Cerebellar nuclear complex (tissue), 1 donor: ENCODE results near the gene R3HDM4.
"Not testable (repeated sequence)": the region's sequence is repeated elsewhere in the genome, so short reads cannot be mapped to it uniquely, and the experiment has no call there.

Source experiments
- DNase-seq, 2 experiments: peaks; one replicate each; lab custom pipeline; 2025; lab: John Stamatoyannopoulos, UW

R3HDM4 gene

DNA sequence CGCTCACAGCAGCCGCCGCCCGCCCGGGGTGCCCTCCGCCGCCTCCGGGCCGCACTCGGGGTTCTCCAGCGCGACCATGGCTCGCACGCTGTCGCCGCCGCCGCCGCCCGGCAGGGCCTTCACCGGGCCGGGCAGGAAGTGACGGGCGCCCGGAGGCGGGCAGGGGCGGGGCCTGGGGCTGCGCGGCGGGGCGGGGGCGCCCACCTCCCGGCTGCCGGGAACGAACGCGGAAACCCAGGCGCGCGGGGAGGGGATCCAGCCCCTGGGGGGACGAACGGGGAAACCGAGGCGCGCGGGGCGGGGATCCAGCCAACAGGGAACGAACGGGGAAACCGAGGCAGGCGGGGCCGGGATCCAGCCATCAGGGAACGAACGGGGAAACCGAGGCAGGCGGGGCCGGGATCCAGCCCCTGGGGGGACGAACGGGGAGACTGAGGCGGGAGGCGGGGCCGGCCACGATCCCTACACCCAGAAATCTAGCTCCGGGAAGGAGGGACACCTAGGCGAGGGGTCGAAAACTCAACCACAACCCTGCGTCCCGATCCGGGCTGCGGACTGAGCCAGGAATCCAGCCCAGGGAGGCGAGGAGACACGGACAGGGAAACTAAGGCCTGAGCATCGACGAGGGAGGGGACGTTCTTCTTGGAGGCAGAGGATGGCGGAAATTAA, at the start of gene R3HDM4:
R3HDM4 (minus strand) TSS at position 140 of the 669 bp plus-strand sequence; CDS start at position 78, 62 bp downstream.
- no peak for DNase-seq

DNA sequence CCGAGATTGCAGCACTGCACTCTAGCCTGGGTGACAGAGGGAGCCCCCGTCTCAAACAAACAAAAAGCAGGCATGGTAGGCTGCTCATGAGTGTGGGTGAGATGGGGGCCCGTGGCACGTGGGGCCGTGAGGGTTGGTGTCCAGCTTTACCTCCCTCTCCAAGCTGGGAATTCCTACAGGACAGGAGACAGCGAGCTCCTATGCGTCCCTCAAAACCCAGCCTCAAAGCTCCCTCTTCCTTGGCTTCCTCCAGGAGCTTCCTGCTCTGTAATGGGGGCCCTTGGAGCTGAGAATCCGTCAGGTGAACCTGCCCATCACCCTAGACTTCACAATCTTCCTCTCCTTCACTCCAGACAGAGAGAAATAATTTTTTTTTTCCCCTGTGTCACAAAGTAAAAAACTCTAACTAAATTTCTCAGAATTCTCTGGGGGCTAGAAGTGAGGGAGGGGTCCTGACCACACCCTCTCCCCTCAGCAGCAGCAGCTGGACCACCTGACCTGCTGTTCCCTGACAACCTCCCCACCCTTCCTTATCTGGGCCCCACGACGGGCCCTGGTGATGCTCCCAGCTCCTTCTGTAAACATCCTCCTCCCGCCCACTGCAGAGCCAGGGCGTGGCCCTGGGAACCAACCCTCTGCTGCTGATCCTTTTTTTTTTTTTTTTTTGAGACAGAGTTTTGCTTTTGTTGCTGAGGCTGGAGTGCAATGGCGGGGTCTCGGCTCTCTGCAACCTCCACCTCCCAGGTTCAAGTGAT, 49.0 kb upstream of the R3HDM4 start:
- no peak for DNase-seq

DNA sequence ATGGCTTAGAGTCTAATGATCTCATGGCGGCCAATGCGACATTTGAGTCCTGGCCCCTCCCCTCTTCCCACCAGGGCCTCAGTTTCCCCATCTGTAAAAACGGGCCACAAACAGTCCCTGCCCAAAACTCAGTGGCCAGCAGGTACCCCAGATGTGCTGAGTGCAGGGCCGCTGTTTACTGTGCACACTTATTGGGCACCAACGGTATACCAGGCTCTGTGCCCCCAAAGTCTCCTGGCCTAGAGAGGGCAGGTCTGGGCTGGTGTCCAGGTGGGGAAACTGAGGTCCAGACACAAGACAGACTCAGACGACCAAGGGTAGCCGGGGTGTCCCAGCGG, 47.6 kb upstream of the R3HDM4 start:
- DNase-seq, result no peak

DNA sequence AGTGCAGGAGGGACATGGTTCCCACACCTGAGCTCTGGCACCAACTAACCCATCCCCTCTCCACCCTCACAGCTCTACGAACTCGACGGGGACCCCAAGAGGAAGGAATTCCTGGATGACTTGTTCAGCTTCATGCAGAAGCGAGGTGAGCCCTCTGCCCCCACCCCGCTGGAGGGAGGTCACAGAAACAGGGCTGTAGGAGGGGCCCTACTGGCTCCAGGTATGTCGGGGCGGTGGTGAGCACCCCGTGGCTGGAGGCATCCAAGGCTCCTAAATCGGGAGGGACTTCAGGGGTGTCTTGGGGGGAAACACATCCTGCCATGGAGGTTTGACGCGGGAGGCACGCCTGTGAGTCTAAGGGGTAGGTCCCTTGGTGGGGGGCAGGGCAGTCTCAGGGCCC, 47.0 kb upstream of the R3HDM4 start:
- no peak for DNase-seq

DNA sequence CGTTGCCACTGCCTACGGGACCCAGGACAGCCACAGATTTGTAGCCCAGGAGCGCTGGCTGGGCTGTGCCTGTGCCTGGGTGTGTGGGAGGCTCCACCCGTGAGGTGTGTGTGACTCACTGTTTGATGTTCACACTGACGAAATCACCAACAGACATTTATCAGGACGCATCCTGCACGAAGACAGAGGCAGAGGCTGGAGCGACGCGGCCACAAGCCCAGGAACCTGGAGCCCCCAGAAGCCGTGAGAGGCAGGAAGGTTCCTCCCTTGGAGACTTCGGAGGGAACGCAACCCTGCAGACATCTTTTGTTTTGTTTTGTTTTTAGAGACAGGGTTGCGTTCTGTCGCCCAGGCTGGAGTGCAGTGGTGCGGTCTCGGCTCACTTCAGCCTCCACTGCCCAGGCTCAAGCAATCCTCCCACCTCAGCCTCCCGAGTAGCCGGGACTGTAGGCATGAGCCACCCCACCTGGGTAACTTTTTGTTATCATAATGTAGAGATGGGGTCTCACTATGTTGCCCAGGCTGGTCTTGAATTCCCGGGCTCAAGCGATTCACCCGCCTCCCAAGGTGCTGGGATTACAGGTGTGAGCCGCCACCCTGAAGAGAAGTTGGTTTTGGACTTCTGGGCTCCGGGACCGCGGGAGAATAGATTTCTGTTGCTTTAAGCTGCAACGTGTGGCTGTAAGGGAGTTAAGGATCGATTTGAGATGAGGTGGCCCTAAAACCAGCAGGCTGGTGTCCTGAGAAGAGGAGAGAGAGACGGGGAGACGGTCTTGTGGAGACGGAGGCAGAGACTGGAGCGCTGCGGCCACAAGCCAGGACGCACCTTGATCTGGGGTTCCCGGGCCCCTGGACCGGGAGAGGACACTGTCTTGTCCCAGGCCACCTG, 46.2 kb upstream of the R3HDM4 start:
- DNase-seq, result no peak

DNA sequence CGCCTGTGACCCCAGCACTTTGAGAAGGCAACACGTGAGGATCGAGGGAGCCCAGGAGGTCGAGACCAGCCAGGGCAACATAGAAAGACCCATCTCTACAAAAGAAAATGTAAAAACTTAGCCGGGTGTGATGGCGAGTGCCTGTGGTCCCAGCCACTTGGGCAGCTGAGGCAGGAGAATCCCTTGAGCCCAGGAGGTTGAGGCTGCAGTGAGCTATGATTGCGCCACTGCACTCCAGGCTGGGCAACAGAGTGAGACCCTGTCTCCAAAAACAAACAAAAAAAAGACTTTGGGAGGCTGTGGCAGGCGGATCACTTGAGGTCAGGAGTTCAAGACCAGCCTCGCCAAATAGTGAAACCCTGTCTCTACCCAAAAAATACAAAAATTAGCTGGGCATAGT, 44.6 kb upstream of the R3HDM4 start:
- DNase-seq, result not testable (repeated sequence)

DNA sequence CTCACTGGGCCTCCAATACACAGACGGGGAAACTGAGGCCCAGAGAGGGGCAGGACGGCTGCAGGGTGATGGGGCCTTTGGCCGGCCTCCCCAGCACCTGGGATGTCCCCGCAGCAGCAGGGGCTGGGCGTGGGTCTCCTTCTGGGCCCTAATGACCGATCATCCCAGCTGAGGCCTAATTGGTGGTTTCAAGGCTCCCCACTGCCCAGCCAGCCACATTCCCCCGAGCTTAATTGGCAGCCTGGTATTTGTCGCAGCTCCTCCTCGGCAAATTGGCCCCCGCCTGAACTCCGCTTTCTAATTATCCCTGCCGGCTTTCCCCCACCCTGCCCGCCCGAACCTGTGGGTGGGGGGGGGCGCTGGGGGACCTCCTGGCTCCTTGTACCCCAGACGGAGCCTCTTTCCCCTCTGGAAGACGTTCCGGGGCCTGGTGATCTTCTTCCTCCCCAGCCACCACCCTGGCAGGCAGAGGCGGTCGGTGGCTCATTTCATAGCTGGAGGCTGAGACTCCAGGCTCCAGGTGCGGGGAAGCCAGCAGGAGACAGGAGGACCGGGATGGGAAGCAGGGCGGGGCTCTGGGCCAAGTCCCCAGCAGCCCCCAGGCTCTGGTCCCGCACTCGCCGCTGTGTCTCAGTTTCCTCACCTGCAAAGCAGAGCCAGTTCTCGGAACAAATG, 43.9 kb upstream of the R3HDM4 start:
- DNase-seq, result no peak

DNA sequence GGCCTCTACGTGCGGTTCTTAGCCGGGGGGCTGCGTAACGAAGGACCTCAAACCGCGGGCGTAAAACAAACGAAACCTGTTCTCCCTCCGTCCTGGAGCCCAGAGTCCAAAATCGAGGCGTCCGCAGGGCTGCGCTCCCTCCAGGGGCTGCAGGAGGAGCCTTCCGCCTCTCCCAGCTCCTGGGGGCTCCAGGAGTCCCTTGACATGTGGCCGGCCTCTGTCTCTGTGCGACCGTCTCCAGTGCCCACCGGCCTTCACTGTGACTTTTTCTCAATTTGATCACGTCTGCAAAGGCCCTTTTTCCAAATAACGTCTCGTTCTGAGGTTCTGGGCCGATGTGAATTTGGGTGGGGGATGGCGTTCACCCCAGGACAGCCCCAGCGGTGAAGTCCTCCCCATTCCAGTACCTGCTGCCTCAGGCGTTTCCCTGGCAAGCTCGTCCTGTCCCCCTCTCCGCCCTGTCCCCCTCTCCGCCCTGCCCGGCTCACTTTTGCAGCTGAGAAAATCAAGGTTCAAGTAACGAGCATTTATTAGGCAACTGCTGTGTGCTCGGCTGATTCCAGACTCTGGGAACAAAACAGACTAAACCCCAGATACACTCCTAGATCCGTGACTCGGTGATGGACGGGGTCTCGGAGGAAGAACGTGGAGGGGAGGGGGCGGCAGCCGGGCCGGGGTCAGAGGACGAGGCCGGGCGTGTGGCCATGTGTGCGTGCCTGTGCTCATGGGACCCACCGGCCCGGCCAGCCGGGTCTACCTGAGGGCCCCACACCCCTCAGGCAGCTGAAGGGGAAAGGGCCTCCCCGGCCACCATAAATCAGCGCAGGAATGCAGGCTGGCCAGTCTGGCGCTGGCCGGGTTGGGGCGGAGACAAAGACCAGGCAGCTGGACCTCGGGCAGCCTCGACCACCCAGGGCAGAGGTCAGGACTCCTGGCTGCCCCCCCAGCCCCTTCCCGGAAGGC, 43.1 kb upstream of the R3HDM4 start:
- DNase-seq, result no peak

DNA sequence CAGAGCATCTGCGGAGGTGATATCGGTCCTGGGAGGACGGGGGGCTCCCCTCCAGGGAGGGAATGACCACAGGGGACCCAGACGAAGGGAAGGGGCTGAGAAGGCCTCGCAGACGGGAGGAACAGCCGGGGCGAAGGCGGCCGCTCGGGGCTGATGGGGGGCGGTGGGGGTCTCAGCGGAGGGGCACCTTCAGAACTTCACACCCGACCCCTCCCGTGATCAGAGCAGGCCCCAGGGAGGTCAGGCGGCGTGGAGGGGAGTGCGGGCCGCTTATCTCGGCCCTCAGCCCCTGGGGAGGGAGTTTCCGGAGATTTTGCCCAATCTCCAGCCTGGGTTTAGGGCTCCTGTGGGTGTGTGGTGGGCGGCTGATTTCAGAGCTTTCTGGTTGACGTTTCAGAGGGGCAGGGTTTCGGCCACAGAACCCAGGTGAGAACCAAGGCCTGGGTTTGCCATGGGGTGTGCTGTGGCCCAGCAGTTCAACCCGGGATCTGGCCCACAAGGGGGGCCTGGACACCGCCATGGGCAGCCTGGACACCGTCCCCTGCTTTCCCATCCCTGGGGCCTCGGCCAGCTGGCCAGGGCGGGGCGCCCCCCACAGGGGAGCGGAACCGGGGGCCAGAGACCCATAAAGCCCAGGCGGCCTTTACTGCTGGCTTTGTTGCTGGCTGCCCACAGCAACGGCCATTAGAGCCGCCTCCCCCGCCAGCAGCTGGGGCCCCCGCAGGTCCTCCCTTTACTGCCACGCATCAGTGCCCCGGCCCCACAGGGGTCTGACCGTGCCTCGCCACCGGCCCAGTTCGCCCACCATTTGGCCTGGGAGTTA, 41.9 kb upstream of the R3HDM4 start:
- no peak for DNase-seq

DNA sequence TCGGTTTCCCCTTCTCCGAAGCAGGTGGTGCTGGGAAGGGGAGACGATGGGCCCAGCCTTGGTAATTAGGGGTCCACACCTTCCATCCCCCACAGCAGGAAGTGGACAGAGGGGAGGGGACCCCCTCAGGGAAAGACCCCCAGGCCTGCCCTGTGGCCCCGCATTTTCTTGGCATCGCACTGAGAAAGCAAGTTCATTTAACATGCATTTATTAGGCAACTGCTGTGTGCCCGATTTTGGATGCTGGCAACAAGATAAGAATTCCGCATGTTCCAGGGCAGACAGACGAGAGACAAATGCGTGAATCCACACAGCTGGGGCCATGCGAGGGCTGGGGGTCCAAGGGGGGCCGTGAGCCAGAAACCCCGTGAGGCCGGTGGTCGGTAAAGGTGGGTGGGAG, 41.3 kb upstream of the R3HDM4 start:
- no peak for DNase-seq

DNA sequence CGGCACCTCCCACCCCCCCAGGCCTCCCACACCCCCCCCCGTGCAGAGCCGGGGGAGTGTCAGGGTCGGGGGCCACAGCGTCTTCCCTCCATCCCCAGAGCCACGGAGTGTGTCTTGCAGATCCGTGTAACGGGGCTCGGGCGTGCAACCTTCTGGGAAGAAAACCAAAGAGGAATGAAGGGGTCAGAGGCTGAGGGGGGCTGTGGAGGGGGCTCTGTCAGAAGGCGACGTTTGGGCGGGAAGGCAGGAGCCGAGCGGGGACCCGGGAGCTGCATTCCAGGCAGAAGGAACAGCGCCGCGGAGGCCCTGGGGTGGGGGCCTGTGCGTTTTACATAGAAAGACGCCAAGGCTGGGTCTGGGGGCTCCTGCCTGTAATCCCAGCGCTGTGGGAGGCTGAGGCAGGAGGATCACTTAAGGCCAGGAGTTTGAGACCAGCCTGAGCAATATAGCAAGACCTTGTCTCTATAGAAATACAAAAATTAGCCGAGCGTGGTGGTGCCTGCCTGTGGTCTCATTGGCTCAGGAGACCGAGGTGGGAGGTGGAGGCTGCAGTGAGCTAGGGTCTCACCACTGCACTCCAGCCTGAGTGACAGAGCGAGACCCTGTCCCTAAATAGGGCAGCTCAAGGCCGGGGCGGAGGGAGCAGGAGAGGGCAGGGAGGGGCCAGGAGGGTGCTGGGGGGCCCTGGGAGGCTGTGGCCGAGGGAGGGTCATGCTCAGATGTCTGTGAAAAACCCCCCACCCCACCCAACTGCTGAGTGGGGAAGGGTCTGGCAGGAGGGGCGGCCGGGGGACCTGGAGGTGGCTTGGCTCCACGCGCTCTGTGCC, 40.6 kb upstream of the R3HDM4 start:
- DNase-seq, result no peak

DNA sequence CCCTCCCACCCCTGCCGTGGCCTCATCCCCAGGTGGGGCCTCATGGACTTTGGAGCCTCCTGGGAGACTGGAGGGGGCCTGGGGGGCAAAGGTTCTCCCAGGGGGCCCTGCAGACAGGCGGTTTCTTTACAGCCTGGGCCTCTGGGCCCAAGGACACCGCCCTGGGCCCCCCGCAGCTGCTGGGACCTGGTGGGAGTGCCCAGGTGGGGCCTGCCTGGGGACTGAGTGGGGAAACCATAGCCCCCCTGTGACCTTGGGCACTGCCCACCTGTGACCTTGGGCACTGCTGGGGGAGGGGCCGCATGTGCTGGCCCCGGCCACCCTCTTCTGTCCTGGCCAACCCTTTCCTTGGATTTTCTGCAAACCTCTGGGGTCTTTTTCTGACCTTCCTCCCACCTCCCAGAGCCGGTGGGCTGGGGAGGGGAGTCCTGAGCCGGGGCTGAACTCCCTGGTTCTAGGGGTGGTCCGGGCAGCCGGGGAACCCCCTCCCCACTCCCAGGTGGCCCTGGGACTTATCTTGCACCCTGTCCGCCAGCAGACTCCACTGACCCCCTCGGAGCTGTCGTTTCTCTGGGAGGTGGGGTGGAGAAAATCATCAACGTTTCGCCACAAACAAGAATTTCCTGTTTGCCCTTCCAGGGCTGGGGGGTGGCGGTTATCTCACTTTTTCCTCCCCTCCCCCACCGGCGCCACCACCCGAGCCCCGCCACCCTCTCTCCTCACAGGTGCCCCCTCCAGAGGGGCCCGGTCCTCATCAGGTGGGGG, 39.8 kb upstream of the R3HDM4 start:
- DNase-seq, result no peak

DNA sequence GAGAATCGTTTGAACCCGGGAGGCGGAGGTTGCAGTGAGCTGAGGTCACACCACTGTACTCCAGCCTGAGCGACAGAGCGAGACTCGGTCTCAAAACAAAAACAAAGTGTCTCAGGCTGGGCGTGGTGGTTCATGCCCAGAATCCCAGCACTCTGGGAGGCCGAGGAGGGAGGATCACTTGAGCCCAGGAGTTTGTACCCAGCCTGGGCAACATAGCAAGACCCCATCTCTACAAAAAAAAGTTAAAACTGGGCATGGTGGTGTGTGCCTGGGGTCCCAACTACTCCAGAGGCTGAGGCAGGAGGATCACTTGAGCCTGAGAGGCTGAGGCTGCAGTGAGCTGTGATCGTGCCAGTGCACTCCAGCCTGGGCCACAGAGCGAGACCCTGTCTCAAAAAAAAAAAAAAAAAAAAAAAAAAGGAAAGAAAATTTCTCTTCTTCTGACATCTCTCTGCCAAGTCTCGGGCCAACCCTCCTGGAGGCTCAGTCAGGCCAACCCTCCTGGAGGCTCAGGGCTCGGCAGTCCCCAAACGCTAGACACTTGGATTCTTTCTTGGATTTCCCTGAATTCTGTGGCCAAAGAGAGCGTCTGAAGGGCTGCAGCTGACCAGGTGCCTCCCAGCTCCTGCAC, 39.1 kb upstream of the R3HDM4 start:
- DNase-seq, result no peak

DNA sequence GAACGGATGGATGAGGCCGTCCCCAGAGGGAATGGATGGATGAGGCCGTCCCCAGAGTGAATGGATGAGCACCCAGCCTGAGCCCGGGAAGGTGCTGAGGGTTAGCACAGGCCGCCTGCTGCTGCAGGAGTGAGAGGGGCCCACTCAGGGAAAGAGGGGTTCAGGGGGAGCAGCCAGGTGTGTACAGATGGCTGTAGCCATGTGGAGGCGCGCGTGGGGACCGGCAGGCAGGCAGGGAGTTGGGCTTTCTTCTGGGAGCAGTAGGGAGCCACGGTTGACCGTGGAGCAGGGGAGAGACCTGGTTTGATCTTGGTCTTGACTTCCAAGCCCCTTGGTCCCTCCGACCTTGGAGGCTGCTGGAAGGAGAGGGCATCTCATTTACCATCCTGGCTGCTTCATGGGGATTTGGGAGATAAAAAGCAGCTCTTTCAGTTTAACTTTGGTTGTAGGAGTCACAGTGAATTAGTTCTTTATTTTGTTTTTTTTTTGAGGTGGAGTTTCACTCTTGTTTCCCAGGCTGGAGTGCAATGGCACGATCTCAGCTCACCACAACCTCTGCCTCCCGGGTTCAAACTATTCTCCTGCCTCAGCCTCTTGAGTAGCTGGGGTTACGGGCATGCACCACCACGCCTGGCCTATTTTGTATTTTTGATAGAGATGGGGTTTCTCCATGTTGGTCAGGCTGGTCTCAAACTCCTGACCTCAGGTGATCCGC, 37.5 kb upstream of the R3HDM4 start:
- DNase-seq, result no peak

DNA sequence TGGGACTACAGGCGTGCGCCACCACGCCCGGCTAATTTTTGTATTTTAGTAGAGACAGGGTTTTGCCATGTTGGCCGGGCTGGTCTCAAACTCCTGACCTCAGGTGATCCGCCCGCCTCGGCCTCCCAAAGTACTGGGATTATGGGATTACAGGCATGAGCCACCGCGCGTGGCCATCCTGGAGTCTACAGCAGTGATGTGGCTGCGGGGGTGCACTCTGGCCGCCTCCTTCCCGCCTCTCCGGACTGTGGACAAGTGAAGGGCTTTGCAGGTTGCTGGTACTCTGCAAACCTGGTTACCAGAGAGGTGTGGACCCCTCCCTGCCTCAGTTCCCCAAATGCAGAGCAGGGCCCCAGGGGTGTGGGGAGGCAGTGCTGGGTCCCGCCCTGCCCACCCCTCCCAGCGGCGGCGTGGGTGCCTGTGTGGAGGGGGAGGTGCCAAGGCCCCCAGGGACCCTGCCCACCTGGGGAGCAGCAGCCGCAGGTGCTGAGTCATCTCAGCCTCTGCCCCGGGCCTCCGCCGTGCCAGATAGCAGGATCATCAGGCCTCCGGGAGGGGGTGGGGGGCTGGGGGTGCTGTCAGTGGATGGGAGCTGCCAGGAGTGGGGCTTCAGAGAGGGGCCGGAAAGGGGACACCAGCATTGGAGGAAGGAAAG, 36.0 kb upstream of the R3HDM4 start:
- no peak for DNase-seq

DNA sequence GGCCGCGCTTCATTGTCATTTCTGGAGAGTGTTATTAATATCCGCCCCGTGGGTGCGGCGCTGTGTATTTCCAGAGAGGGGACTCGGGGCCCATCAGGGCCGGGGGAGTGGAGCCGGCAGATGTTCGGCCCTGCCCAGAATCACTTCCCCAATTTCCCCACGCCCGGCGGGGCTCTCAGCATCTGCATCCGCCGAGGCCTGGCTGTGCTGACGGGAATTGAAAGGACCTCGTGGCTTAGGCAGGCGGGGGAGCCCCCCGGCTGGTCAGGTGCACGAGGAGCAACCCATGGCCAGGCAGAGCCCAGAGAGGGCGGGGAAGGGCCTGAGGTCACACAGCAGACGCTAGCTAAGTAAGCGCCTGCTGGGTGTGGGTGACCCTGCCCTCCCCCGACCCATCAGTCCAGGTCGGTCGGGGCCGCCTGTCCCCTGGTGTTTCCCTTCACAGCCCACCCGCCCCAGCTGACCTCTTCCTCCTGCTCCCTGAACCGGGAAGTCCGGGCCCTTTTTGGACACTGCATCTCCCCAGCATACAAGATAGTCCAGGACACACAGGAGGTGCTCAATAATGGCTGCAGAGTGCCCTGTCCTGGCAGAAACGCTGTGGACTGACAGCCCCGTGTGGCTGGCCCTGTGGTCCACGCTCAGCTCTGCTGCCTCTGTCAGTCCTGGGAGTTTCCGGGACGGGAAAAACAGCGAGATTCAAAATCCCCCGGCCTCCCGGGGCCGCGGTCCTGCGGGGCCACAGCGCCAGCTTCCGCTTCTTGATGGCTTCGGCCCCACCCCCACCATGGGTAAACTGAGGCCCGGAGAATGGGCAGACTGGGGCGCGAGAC, 34.9 kb upstream of the R3HDM4 start:
- DNase-seq, result no peak
